ENCODE data around the gene EVC2. TPM values are rescaled to one million over a fixed set of nuclear protein-coding genes. Genes with fewer than 3 reads are reported as not detected.

EVC2 gene
- polyA plus RNA-seq, 12 donors, result 3.6 to 8.0 (median 4.5) TPM; not detected in 1

DNA sequence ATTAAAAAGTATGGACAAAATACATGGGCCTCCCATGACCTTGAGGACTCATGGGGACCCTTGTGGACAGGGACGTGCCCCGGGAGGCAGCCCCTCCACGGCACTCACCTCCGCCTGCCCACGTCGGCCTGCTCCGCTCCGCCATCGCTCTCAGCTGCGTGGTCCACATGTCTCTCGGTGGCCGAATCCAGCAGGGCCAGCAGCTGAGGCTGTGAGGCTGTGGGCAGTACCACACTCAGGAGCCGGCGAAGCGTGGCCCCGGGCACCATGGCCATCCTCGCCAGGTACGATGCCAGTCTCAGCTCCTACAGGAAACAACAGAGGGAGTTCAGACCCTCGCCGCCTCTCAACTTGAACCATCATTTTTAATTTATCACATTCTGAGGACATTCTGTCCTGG, 140.0 kb downstream of the EVC2 start:
- no peak for DNase-seq

DNA sequence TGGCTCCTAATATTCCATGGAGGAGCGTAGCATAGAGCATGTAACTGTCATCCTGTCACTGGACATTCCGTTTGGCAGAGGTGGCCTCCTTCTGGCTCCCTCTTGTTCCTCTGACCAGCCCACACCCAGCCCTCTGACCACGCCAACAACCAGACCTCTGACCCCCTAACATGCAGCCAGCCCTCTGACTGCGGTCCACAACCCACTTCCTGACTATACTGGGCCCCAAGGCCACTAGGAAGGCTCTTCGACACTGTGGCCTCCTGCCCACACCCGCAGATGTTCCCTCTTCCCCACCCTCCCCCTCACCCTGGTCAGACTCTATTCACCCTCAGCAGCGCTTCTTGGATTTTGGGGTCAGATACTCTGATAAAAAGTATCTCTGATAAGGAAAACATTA, 141.4 kb downstream of the EVC2 start:
- DNase-seq, result no peak

DNA sequence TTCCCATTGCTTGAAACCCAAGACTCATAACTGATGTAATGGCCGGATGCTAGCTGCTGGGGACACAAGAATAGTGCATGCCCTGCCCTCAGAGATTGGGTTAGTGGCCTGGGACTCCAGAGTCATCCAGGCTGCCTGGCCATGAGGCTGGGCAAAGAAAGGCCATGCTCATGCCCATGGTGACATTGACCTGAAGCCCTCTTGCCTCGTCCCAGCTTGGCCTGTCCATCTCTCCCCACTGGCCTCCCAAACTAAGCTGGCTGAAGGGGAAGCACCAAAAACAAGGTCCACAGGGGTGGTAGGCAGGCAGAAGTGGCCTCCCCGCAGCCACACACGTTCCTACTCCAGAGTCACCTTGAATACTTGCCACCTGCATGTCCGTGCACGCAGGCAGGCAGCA, 141.8 kb downstream of the EVC2 start:
- DNase-seq, result no peak

DNA sequence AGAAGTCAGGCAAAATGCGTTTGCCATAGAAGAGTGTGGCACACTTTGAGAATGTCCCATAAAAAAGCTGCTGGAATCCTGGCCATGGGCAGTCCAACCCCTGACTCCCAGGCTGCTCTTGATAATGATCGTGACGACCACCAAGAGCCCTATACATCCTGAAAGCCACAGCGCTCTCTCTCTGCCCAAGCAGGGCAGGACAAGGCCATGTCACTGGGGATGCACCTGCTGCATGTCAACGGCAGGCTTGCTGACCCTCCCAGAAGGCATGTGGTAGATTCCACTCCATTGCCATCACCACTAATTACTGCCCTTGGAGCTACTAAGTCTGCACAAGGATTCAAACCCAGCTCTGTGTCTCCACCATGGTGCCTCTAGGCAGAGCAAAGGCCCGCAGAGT, 144.5 kb downstream of the EVC2 start:
- DNase-seq, result no peak

DNA sequence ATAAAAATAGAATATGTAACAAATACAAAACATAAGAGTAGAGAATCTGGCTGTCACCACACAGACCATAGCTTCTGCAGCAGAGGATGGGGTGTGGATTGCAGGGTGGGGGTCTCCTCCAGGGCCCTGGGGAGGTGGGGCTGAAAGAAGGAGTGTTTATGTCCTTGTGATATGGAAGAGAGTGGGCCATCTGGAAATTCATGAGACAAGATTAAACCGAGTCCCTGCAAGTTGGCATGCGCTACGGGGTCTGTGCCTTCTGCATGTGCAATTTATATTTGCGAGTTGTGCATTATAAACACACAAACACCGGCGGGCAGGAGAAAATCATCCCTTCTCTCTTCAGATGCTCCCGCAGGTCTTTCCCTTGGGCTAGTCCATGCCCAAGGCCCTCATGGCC, 145.9 kb downstream of the EVC2 start:
- no peak for DNase-seq

DNA sequence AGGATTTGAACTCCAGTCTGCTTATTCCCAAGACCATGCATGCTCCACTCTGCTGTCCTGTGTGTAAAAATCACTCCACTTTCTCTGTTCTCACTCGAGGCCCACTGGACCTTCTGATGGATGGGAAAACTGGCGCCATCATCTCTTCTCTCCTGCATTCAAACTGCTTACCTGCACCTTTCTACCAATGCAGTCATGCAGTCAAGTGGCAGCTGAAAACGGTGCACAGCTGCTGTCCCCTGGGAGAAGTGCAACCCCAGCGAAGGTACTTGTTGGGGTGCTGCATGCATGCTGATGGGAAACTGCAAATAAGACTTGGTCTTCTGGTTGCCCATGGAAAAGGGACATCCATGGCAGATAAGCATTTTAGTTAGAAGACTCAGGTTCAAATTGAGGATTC, 147.1 kb downstream of the EVC2 start:
- no peak for DNase-seq

DNA sequence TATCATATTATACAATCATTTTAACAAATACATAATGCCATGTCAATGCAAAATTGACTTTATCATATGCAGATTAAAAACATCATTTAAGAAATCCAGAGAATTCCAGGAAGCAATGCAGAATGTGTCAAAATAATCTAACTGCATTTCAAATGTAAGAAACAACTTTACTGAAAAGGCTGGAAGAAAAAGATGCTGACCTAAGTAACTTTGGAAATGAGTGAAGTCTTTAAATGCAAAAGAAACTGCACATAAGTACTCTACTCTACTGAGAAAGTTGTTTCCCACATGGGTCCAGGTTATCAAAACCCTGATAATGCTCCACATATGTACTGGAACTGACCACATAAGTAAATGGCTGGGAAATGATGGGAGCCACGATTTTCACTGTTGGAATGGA, 149.9 kb downstream of the EVC2 start:
- no peak for DNase-seq

DNA sequence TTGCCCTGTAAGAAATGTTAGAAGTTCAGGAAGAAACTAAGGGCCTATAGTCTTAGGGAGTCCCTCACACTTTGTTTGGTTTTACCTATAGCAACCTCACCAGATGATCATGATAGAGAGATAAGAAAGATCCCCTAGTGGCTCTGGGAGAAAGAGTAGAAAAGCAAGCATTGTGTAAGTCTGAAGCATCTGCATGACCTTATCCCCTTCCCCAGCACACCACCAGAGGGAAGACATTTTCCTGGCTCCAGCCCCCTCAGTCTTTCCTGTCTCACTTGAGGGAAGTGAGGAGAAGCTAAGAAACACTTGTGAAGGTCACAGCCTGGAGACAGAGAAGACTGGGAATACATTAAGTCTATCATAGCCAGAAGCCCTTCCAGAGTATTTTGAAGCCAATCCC, 154.0 kb downstream of the EVC2 start:
- no peak for DNase-seq

DNA sequence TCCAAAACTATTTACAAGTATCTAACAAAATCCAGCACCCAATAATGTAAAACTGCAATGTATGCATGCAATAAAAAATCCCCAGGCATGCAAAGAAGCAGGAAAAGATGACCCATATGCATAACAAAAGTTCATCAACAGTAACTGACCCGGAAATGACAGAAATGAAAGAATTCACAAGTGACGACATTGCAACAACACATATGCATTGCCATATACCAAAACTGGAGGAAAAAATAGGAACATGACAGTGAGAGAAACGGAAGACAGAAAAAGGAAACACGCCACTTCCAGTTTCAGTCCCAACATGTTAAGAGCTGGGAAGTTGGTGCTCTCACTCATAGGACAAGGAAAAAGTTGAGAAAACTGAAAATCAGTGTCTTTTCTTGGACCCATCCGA, 154.6 kb downstream of the EVC2 start:
- no peak for DNase-seq

DNA sequence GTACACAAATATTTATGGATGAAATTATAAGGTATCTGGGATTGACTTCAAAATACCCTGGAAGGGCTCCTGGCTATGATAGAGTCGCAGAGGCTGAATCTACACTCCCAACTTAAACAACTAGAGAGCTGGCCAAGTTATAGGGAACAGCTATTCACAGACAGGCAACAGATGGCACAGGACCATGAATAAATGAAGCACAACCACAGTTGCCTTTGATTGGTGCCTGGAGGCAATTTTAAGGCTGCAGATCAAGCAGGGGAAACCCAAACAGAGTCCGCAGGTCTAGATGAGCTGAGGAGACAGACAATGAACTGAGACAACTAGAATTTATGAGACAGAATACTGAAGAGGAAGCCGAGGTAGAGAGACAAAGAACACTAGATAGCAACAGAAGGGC, 155.9 kb downstream of the EVC2 start:
- no peak for DNase-seq

DNA sequence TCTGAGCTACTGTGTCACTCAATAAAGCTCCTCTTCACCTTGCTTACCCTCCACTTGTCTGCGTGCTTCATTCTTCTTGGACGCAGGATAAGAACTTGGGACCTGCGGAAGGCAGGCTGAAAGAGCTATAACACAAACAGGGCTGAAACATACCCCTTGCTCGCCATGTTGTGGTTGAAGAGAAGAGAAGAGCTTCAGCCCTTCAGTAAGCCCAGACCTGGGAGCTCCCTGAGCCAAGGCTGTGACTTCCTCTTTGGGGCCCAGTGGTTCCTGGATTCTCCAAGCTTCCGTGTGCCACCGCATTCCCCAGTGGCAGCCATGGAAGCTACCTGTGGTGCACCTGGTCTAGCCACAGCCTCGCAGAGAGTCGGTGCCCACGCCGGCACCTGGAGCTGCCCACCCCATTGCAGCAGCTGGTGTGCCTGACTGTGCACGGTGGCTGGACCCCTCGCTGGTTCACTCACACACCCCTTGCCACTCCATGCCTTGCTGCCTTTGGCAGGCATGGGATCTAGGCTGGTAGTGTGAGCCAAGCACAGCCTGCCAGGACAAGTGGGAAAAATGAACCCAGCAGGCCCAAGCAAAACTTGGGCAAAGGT, 160.6 kb downstream of the EVC2 start:
- DNase-seq, result no peak

DNA sequence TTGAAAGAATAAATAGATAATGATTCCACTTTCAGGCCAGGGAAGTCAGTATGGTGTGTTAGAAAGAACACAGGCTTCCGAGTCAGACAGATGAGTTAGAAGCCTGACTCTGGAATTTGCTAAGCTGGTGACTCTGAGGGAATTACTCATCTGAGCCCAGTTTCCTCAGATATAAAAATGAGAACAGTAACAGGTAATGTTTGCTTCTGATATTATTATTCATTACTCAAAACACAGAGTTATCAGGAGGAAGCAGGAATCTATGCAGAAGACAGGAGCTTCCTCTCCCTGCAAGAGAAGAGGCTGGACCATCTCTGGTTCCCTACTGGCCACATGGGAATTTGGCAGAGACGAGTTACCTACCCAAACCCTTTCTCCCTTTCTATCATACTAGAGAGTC, 163.1 kb downstream of the EVC2 start:
- DNase-seq, result no peak

DNA sequence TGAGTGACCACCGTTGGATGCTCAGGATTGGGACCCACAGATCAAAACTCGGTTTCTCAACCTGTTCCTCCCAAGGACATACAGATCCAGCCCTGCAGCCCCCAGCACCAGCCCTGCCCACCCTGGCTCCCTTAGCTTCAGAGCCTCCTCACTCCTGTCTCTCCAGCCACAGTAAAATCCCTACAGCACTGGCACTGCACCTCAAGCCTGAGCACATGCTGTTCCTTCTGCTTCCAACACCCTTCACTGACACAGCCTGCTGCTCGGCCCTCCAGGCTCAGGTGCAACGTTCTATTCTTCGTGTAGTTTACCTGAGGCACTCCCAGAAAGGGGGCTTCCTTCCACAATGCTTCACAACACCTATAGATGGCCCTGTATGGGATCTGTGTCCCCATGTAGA, 163.6 kb downstream of the EVC2 start:
- no peak for DNase-seq

DNA sequence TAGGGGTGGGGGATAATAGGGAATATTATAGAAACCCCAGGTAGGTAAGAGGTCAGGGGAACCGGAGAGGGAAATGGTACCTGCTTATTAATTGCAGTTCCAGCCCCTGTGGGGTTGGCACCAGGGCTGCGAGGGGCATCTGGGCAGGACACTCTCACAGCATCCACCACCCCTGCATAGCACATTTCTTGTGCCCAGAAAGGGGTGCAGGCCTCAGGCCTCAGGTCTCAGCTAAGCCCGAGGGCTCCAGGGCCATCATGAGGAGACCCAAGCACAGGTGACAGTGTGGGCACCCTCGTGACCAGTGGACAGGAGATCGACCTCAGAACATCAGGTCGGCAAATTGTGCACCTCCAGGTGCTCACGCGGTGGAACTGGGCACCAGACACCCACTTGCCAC, 164.7 kb downstream of the EVC2 start:
- DNase-seq, result no peak

DNA sequence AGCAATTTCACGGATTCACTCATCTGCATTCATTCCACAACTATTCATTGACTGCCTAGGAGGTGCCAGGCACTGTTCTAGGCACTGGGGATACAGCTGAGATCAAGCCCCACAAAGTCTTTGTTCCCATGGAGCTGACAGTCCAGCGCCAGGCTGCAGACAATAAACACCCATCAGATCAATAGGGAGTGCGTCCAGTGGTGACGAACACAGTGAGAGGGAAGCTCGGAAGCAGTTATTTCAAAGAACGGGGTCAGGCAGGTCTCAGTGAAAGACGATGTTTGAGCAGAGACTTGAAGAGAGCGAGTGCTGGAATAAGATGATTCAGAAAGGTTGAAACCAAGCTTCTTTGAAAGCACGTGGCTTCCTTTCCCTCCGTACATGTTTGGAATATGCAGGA, 167.2 kb downstream of the EVC2 start:
- DNase-seq, result no peak

DNA sequence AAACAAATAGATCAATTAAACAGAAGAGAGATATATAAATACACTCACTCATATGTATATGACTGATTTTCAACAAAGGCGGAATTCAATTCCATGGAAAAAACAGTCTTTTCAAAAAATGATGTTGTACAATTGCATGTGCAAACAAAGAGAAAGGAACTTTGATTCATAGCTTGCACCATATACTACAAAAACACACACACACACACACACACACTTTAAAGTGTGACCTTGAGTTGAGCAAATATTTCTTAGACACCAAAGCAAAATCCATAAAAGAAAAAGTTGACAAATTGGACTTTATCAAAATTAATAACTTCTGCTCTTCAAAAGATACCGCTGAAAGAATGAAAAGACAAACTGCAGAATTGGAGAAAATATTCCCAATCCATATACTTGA, 168.8 kb downstream of the EVC2 start:
- no peak for DNase-seq

DNA sequence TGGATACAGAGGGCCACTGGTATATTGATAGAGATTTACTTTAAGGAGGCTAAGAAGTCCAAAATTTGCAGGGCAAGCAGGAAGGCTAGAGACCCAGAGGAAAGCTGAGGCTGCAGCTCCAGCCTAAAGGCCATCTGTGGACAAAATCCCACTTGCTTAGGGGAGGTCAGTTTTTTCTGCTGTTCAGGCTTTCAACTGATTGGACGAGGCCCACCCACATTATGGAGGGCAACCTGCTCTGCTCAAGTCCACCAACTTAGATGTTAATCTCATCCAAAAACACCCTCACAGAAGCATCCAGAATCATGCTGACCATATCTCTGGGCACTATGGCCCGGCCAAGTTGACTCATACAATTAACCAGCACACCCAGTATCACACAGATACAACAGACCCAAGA, 176.3 kb downstream of the EVC2 start:
- DNase-seq, result no peak

DNA sequence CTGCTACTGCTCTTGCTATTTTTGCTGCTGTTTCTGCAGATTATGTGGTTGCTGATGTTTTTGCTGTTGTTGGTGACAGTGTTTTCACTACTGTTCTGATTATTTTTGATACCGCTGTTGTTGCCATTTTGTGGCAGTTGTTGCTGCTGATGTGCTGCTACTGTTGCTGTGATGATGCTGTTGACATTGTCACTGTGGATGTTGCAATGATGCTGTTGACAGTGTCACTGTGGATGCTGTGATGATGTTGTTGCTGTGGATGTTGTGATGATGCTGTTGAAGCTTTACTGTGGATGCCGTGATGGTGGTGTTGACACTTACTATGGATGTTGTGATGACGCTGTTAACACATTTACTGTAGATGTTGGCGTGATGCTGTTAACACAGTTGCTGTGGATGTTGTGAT, 180.3 kb downstream of the EVC2 start:
- no peak for DNase-seq

DNA sequence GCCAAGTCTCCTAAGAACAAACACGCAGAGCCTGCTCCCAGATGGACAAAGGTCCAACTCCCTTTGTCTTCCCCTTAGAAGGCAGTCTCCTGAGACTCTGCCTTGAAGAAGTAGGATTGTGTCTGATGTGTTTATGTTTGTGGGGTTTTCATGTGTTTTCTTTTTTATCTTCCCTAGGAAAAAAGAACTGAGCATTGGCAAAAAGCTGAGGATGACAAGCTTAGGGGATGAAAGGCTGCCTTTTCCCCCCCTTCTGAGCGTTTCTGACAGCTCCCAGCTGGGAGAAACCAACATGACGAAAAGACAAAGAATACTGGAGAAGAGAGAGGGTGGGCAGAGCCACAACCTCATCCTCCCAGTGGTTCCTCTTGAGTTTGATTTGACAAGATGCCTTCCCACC, 181.1 kb downstream of the EVC2 start:
- DNase-seq, result no peak

DNA sequence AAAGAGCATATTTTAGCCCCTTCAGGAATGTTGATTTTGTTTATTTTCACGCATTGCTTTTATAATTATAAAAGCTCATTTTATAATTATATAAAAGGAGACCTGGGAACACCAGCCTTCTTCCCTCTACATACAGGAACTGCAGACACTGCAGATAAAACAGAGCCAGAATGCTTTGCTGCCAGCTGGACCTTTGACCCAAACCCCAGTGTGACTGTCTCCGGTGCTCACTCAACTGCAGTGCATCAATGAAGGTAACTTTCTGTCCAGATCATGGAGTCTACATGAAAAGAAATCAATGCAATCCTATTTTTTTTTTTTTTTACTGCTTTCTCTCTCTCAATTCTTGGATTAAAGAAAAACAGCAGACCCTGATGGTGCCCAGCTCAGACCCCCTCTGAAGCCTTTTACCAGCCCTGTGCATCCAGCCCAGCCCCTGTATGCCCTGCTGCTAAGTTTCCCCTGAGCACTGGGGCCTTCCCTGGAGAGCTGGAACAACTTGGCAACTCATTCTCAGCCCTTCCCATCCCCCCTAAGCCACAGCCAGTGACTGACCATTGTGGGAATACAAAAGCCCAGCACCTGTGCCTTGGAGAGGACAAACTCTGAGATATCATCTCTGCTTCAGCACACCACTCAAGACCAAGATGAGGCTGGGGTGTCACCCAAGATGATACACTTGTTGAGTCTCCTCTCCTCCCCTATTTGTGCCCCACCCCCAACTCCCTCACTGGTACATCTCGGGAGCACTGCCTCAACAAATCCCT, 182.1 kb downstream of the EVC2 start:
- DNase-seq, result no peak

DNA sequence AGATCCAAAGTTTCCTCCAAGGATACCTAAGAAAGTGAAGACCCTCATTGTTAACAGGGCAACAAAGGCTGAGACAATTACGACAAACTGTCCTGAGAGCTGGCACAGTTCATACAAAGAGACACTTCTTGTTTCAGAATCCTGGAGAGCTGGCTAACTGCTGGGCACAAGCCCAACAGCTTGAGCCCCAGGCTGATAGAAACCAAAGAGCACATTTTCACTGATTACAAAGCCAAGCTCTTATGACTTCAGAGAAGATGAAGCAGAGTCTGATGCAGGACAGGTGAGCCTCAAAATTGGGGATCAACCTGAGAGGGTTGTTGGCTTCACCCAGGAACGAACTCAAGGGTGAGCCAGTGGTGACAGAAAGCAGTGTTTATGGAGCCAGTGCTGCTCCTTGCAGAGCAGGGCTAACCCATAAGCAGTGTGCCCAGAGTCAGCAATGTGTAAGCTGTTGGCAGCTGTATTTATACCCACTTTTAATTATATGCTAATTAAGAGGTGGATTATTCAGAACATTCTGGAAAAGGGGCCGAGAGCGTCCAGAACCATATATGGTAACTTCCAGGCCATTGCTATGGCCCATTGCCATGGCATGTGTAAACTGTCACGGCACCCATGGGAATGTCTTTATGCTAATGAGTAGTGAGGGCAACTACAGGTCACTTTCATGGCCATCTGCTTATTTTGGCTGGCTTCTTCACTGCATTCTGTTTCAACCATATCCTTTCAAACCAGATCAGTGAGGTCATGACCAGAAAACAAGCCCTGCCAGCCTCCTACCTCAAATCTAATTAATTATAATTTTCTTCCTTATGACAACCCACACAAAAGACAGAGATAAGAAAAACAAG, 183.7 kb downstream of the EVC2 start:
- peak; percentile 45 for DNase-seq

DNA sequence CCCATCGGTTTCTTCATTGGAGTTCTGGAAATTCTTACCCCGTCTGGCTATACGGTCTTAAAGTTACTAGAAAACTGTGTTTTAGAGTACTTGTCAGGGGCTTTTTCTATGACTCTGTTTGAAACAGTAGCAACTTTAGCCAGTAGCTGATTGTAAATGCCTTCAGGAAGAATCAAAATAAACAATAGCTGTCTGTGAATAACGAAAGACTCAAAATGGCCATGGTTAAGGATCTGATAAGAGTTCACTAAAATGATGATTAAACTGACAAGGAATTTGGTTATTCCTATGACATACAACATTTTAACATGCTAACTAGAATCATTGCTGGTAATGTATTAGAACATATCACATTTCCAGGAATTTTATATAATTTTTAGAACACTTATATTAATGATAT, 191.0 kb downstream of the EVC2 start:
- no peak for DNase-seq

DNA sequence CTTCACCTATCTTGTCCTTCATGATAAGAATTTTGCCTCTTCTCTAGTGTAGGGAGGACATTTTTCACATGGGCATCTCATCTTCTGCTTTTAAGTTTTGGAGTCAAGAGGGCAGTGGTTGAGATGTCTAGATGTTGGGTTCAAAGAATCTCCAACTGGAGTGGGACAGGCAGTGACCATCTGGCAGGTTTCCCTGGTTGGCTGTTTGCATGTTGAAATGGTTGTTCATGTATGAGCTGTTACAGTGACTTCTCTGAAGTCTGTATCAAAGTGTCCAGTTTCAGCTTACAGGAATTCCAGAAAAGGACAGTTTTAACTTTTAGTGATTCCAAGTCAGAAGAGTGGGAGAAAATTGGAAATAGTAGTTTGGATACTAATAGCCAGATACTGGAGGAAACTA, 192.7 kb downstream of the EVC2 start:
- DNase-seq, result no peak

Measured in muscle of arm (tissue), 12 donors.